HepG2 (cell line): ENCODE results near the gene ST3GAL2. TPM values are rescaled to one million over a fixed set of nuclear protein-coding genes. Genes with fewer than 3 reads are reported as not detected.

Experiments
- BCL6 ChIP-seq: IDR thresholded peaks from 2 replicates; pipeline ENCODE4 v1.6.1; 2016; ENCODE audit warnings: missing genetic modification reagents, missing compliant biosample characterization
- BORCS8-MEF2B ChIP-seq: sonication (generic); formaldehyde crosslinking; IDR thresholded peaks from 2 replicates; pipeline ENCODE4 v1.8.0; 2022; ENCODE audit warnings: mild to moderate bottlenecking, missing genetic modification reagents
- KAT7 ChIP-seq: IDR thresholded peaks from 2 replicates; pipeline ENCODE4 v1.6.1; 2018; ENCODE audit warnings: borderline replicate concordance, missing compliant biosample characterization
- KMT2A ChIP-seq: sonication (generic); formaldehyde crosslinking; IDR thresholded peaks from 2 replicates; pipeline ENCODE4 v1.4.0; 2020; ENCODE audit warnings: missing genetic modification reagents
- MED1 ChIP-seq: sonication (generic); formaldehyde crosslinking; IDR thresholded peaks from 2 replicates; pipeline ENCODE4 v1.4.0; 2020; ENCODE audit warnings: missing genetic modification reagents
- MXD4 ChIP-seq: IDR thresholded peaks from 2 replicates; pipeline ENCODE4 v1.6.1; 2016; ENCODE audit warnings: mild to moderate bottlenecking, missing biosample characterization, missing genetic modification reagents
- NONO ChIP-seq, 2 experiments: fragments of 450-650 bp in 1 of 2; sonication (generic) in 1 of 2; formaldehyde crosslinking in 1 of 2; IDR thresholded peaks in 1 of 2; conservative IDR thresholded peaks in 1 of 2; 2 replicates each; pipeline versions ENCODE4 v1.6.1 to v1.8.0; 2017 to 2022; ENCODE audit warnings: mild to moderate bottlenecking in 1 of 2, missing genetic modification reagents in 1 of 2, moderate library complexity in 1 of 2
- PRMT3 ChIP-seq: sonication (generic); formaldehyde crosslinking; IDR thresholded peaks from 2 replicates; pipeline ENCODE4 v1.8.1; 2022; ENCODE audit warnings: low read depth, mild to moderate bottlenecking, moderate library complexity, missing genetic modification reagents, borderline replicate concordance
- RBM39 ChIP-seq: fragments of 200-400 bp; formaldehyde crosslinking; IDR thresholded peaks from one replicate; pipeline ENCODE4 v1.6.1; 2018; ENCODE audit warnings: antibody characterized with exemption, mild to moderate bottlenecking, low read depth, low read length; ENCODE audit not compliant: poor library complexity, severe bottlenecking
- STAG1 ChIP-seq: sonication (generic); formaldehyde crosslinking; IDR thresholded peaks from 2 replicates; pipeline ENCODE4 v1.4.0; 2020; ENCODE audit warnings: missing genetic modification reagents
- ZFP37 ChIP-seq: sonication (generic); formaldehyde crosslinking; IDR thresholded peaks from 2 replicates; pipeline ENCODE4 v1.4.0; 2020; ENCODE audit warnings: missing genetic modification reagents, borderline replicate concordance
- ZNF296 ChIP-seq: sonication (generic); formaldehyde crosslinking; conservative IDR thresholded peaks from 2 replicates; pipeline ENCODE4 v1.5.0; 2020; ENCODE audit warnings: mild to moderate bottlenecking, missing genetic modification reagents
- ZNF615 ChIP-seq: sonication (generic); formaldehyde crosslinking; IDR thresholded peaks from 2 replicates; pipeline ENCODE4 v1.5.0; 2020; ENCODE audit warnings: mild to moderate bottlenecking, missing genetic modification reagents, borderline replicate concordance
- ZNF782 ChIP-seq: sonication (generic); formaldehyde crosslinking; IDR thresholded peaks from 2 replicates; pipeline ENCODE4 v1.4.0; 2020; ENCODE audit warnings: missing genetic modification reagents, mild to moderate bottlenecking, borderline replicate concordance
- ZSCAN9 ChIP-seq: IDR thresholded peaks from 2 replicates; pipeline ENCODE4 v1.6.1; 2016; ENCODE audit warnings: borderline replicate concordance
- polyA plus RNA-seq, 8 experiments: library from polyadenylated mRNA; depleted of rRNA in 3 of 8; stranded (reverse) in 7 of 8; unstranded in 1 of 8; fragments of >200 nt; fragmentation: Illumina TruSeq in 4 of 8; extraction: Trizol in 4 of 8; gene quantifications; 2 replicates each; pipeline versions ENCODE4 v1.2.1 to v1.2.3, GENCODE V29; 2011 to 2016; ENCODE audit warnings: low read depth in 4 of 8, missing spikeins in 1 of 8, mixed read lengths in 1 of 8; ENCODE audit not compliant: insufficient read depth in 1 of 8
- total RNA-seq, 5 experiments: library from RNA; depleted of rRNA; stranded (reverse); fragments of >200 nt; fragmentation: Illumina TruSeq; extraction: Trizol; gene quantifications; 2 replicates each; pipeline ENCODE4 v1.2.3, GENCODE V29; 2016; ENCODE audit warnings: low read depth in 1 of 5
- TF ChIP-seq, protein P1 (sequence below): IDR thresholded peaks from 2 replicates; pipeline ENCODE4 v1.6.1; 2012; ENCODE audit warnings: low read depth, low read length, improper control_type of control experiment
- TF ChIP-seq, protein P2 (sequence below): sonication (generic); formaldehyde crosslinking; conservative IDR thresholded peaks from 2 replicates; pipeline ENCODE4 v1.4.0; 2020; ENCODE audit warnings: mild to moderate bottlenecking, missing genetic modification reagents, moderate library complexity
- TF ChIP-seq, protein P3 (sequence below): sonication (generic); formaldehyde crosslinking; IDR thresholded peaks from 2 replicates; pipeline ENCODE4 v1.8.0; 2023; ENCODE audit warnings: mild to moderate bottlenecking, missing genetic modification reagents

ST3GAL2 gene
- total and polyA plus RNA-seq, 2 of the 13 experiments (the other 11 are each of a cell fraction or from before 2014, with no cell fraction given) = 16.3 to 24.9 TPM

DNA sequence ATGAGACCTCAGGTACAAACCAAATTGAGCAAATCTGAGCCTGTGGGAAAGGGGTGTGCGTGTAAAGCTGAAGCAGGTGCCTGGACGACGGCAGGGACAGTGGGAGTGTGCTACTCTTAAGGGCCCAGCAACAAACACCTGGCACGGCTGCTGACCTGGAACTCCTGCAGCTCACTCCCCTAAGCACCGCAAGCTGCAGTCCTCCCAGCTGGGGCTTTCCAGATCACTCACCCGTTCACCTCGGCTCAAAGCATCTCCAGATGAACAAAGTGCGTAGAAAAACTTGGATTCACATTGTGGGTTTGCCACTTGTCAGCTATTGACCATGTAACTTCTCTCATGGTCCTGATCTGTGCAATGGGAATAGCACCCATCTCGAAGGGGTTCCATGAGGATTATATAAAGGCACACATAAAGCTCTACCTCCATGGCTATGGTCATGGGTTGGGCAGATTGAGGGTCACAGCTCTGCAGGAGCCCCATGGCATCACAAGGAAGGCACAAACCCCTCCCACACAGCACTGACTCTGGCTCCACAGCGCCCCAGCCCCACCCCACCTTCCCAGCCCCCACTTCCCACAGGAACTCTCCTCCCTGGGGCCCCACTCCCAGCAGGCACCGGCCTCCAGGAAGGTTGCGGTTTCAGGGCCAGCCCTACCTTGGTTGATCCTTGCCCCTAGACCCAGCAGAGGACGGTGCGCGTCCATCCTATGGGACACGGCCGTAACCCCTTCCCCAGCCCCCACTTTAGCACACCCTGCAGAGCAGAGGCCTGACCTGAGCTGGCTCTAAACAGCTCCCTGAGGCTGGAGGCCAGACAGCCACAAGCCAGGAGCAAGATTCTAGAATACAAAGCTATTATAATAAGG, 21.9 kb downstream of the ST3GAL2 start (continued):
- no peak for TF ChIP-seq KMT2A (CRISPR knock-in tag)
- TF ChIP-seq PRMT3 (CRISPR knock-in tag) = no peak
- TF ChIP-seq NONO (IDR thresholded peaks at IDR 0.05) = no peak
- TF ChIP-seq NONO (CRISPR knock-in tag; conservative IDR thresholded peaks at IDR 0.05) = peak; percentile 70
- TF ChIP-seq KAT7 (CRISPR knock-in tag) = 0 out of 2 replicates have a peak, but pooled peaks have one; percentile 34
- TF ChIP-seq, protein P1, sequence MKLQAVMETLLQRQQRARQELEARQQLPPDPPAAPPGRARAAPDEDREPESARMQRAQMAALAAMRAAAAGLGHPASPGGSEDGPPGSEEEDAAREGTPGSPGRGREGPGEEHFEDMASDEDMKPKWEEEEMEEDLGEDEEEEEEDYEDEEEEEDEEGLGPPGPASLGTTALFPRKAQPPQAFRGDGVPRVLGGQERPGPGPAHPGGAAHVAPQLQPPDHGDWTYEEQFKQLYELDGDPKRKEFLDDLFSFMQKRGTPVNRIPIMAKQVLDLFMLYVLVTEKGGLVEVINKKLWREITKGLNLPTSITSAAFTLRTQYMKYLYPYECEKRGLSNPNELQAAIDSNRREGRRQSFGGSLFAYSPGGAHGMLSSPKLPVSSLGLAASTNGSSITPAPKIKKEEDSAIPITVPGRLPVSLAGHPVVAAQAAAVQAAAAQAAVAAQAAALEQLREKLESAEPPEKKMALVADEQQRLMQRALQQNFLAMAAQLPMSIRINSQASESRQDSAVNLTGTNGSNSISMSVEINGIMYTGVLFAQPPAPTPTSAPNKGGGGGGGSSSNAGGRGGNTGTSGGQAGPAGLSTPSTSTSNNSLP = no peak
- TF ChIP-seq MXD4 (CRISPR knock-in tag) = no peak
- TF ChIP-seq, protein P2, sequence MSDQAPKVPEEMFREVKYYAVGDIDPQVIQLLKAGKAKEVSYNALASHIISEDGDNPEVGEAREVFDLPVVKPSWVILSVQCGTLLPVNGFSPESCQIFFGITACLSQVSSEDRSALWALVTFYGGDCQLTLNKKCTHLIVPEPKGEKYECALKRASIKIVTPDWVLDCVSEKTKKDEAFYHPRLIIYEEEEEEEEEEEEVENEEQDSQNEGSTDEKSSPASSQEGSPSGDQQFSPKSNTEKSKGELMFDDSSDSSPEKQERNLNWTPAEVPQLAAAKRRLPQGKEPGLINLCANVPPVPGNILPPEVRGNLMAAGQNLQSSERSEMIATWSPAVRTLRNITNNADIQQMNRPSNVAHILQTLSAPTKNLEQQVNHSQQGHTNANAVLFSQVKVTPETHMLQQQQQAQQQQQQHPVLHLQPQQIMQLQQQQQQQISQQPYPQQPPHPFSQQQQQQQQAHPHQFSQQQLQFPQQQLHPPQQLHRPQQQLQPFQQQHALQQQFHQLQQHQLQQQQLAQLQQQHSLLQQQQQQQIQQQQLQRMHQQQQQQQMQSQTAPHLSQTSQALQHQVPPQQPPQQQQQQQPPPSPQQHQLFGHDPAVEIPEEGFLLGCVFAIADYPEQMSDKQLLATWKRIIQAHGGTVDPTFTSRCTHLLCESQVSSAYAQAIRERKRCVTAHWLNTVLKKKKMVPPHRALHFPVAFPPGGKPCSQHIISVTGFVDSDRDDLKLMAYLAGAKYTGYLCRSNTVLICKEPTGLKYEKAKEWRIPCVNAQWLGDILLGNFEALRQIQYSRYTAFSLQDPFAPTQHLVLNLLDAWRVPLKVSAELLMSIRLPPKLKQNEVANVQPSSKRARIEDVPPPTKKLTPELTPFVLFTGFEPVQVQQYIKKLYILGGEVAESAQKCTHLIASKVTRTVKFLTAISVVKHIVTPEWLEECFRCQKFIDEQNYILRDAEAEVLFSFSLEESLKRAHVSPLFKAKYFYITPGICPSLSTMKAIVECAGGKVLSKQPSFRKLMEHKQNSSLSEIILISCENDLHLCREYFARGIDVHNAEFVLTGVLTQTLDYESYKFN (CRISPR knock-in tag) = peak; percentile 84
- TF ChIP-seq ZFP37 (CRISPR knock-in tag) = no peak
- TF ChIP-seq MED1 (CRISPR knock-in tag) = peak; percentile 35; the same call in 1 of the 2 replicates
- TF ChIP-seq BCL6 (CRISPR knock-in tag) = no peak
- TF ChIP-seq ZNF296 (CRISPR knock-in tag) = no peak
- TF ChIP-seq ZSCAN9 (CRISPR knock-in tag) = no peak
- TF ChIP-seq ZNF615 = no peak
- TF ChIP-seq BORCS8-MEF2B (CRISPR knock-in tag) = peak; percentile 54; the same call in 1 of the 2 replicates
- TF ChIP-seq, protein P3, sequence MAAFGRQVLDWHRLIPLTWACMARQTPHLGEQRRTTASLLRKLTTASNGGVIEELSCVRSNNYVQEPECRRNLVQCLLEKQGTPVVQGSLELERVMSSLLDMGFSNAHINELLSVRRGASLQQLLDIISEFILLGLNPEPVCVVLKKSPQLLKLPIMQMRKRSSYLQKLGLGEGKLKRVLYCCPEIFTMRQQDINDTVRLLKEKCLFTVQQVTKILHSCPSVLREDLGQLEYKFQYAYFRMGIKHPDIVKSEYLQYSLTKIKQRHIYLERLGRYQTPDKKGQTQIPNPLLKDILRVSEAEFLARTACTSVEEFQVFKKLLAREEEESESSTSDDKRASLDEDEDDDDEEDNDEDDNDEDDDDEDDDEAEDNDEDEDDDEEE (CRISPR knock-in tag) = no peak
- TF ChIP-seq RBM39 = peak; percentile 46
- TF ChIP-seq ZNF782 (CRISPR knock-in tag) = no peak
- TF ChIP-seq STAG1 (CRISPR knock-in tag) = peak; percentile 68
